LNCAP (cell line): ENCODE results near the gene DUSP1.

Source experiments
- CTCF ChIP-seq: fragments of 450-650 bp; IDR thresholded peaks from 2 replicates; pipeline ENCODE4 v1.5.1; 2017; ENCODE audit warnings: mild to moderate bottlenecking

DUSP1 gene

GRCh38 chr5:172732201-172732865 is 38.7 kb downstream of the DUSP1 start:
- no peak for TF ChIP-seq CTCF

- no peak for TF ChIP-seq CTCF
These were observed 39.3 kb downstream of the DUSP1 start for GRCh38 chr5:172731680-172732074.

- TF ChIP-seq CTCF = no peak
These were observed 39.9 kb downstream of the DUSP1 start for GRCh38 chr5:172730981-172731679.

- TF ChIP-seq CTCF = no peak
These were observed 40.8 kb downstream of the DUSP1 start for GRCh38 chr5:172730222-172730621.

- TF ChIP-seq CTCF = no peak
These were observed 41.4 kb downstream of the DUSP1 start for GRCh38 chr5:172729588-172729987.

GRCh38 chr5:172728481-172729241 is 42.3 kb downstream of the DUSP1 start:
- no peak for TF ChIP-seq CTCF

- no peak for TF ChIP-seq CTCF
These were observed 43.4 kb downstream of the DUSP1 start for GRCh38 chr5:172727551-172727950.
